GM20000 (cell line): ENCODE measurements around the gene CDC25A.

Experiments used
- DNase-seq: peaks from one replicate; pipeline ENCODE4 v3.0.0; 2012; ENCODE audit warnings: low spot score
- TF ChIP-seq, protein P1 (sequence below): IDR thresholded peaks from 2 replicates; pipeline ENCODE4 v1.5.1; 2012; ENCODE audit warnings: mild to moderate bottlenecking, control low read depth; ENCODE audit errors: extremely low read depth, missing control alignments

CDC25A gene

DNA sequence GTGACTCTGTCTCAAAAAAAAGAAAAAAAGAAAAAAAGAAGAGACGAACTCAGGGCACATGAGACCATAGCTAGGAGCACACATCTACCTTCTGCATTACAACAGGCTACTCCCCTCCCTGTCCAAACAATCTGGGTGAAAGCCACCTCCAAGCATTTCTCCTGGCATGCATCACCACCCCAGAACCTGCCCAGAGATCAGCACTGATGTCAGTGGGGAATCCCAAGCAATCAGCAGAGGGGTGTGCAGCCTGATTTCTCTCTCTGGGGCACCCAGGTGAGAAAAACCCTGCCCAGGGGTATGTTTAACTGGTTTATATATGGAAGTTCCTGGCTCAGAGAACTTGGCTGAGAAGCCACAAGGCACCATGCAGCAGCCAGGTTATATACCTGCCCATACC is 59.4 kb downstream of the CDC25A start:
- no peak for DNase-seq
- TF ChIP-seq, protein P1, sequence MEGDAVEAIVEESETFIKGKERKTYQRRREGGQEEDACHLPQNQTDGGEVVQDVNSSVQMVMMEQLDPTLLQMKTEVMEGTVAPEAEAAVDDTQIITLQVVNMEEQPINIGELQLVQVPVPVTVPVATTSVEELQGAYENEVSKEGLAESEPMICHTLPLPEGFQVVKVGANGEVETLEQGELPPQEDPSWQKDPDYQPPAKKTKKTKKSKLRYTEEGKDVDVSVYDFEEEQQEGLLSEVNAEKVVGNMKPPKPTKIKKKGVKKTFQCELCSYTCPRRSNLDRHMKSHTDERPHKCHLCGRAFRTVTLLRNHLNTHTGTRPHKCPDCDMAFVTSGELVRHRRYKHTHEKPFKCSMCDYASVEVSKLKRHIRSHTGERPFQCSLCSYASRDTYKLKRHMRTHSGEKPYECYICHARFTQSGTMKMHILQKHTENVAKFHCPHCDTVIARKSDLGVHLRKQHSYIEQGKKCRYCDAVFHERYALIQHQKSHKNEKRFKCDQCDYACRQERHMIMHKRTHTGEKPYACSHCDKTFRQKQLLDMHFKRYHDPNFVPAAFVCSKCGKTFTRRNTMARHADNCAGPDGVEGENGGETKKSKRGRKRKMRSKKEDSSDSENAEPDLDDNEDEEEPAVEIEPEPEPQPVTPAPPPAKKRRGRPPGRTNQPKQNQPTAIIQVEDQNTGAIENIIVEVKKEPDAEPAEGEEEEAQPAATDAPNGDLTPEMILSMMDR = no peak

DNA sequence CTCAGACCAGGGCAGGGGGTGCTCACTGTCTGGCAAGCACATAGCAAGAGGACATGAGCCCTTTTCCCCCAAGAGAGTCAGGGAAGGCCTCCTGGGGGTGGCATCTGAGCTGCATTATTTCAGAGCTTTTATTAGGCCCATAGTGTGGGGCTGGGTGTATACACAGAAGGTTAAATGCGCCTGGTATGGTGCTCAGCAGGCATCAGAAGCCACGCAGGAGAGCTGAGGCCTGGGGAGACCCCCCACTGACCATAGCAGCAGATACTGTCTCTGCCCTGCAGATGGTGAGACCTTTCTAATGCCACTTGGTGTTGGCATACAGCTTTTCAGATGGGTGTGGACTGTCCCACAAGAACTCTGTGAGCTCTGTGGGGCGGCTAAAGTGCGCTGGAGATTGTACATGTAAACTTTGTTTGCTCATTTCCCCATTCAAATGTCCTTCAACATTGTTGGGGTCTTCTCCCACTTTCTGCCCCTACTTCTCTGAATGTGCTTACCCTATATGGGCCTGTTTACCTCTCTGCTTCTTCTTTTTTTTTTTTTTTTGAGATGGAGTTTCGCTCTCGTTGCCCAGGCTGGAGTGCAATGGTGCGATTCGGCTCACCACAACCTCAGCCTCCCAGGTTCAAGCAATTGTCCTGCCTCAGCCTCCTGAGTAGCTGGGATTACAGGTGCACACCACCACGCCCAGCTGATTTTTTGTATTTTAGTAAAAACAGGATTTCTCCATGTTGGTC is 62.2 kb downstream of the CDC25A start:
- TF ChIP-seq, protein P1 = no peak
- DNase-seq = no peak

DNA sequence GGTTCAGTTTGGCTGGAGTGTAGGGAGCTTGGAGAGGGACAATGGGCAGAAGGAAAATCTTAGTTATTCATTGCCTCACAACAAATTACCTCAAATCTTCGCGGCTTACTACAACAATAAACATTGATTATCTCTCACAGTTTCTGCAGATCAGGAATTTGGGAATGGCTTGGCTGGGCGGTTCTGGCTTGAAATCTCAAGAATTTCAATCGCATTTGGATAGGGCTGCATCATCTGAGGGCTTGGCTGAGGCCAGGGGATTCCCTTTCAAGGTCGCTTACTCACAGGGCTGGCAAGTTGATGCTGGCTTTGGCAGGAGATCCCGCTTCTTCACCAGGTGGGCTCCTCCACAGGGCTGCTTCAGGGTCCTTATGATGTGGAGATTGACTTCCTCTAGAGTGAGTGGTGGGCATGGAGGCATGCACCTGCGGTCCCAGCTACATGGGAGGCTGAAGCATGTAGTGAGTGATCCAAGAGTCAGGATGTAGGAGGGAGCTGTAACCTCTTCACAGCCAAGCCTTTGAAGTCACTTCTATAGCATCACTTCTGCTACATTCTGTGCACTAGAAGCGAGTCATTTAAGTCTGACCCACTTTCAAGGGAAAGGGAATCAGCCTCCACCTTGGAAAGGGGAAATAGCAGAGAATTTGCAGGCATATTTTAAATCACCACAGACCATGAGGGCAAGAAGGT is 63.1 kb downstream of the CDC25A start:
- TF ChIP-seq, protein P1 = no peak
- DNase-seq = no peak

DNA sequence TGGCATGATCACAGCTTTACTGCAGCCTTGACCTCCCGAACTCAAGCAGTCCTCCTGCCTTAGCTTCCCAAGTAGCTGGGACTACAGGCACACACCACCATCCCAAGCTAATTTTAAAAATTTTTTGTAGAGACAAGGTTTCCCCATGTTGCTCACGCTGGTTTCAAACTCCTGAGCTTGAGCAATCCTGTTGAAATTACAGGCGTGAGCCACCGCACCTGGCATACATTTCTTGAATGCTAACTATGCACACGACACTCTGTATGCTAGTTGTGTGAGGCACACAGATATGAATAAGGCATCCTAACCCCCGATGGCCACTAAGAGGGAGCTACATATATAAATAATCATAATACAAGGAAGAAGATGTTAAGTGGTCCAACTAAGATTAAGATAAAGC is 64.9 kb downstream of the CDC25A start:
- TF ChIP-seq, protein P1 = no peak

DNA sequence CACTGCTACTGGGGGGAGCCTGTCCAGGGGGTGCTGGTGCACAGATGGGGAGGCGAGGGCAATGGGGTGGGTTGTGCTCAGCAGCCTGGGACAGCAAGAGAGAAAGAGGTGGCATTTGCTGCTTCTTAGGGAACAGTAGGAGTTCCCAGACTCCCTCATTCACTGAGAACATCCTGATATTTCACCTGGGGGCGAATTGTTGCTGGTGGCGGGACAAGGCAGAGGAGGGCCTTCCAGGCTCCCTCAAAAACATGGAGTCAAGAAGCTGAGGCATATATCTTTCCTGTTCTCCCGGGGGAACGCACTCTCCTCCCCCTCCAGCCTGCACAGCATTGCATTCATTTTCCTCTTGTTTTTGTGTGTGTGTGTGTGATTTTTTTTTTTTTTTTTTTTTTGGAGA is 65.7 kb downstream of the CDC25A start:
- no peak for DNase-seq
- TF ChIP-seq, protein P1 = no peak

More for the DNA sequence above, 64.9 kb downstream of the CDC25A start:
- DNase-seq = no peak

DNA sequence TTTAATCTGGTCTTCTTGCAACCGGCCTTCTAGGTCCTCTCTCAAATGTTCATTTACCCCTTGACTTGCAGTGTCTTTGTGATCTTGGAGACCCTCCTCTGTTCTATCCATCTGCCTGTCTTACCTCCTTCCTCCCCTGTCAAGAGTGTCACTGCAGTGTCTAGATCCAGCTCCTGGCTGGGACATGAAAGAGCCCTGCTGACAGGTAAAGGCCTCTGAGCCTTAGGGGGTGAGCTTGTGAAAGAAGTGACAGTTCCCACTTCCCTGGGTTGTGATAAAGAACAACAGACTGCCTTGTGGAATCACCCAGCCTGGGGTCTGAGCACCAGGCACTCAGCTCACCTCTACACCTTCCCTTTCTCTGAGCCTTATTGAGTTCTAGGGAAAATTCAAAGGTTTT is 68.0 kb downstream of the CDC25A start:
- TF ChIP-seq, protein P1 = no peak
- no peak for DNase-seq

DNA sequence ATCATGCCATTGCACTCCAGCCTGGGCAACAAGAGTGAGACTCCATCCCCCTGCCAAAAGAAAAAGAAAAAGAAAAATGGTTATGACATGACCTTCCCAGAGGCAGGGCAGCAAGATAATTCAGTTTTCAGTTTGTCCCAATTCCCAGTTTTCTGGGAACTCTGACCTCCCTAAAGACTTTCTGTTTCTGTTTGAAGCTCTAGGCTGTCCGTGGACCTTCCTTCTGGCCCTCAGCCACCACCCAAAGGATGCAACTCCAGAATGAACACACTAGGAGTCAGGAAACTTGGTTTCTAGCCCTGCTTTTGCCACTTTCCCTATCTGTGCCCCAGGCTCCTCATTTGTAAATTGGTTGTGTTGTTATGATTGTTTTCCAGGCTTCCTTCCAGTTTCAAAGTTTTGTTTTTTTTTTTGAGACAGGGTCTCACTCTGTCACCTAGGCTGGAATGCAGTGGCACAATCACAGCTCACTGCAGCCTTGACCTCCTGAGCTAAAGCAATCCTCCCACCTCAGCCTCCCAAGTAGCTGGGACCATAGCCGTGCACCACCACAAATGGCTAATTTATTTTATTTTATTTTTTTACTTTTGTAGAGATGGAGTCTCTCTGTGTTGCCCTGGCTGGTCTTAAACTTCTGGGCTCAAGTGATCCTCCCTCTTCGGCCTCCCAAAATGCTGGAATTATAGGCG is 68.6 kb downstream of the CDC25A start:
- TF ChIP-seq, protein P1 = no peak
- DNase-seq = no peak
